HepG2 (cell line): Measurements from ENCODE around the gene RDH13. TPM values are rescaled to one million over a fixed set of nuclear protein-coding genes. Genes with fewer than 3 reads are reported as not detected.

Experiments used
- ATAC-seq: fragments of 200-7000 bp; cut with Tn5 transposase; 3 replicates; pipeline ENCODE4 v1.9.1; 2020; ENCODE audit warnings: mild to moderate bottlenecking, moderate library complexity
- BruUV-seq: library from RNA; stranded (reverse); fragments of 400-500 nt; replicated peaks from 2 replicates; lab custom pipeline; 2021; lab: Mats Ljungman, UMichigan
- CTCF ChIA-PET: fragments of 300-600 bp; formaldehyde crosslinking; extraction: SDS; loops from one replicate; lab custom pipeline; 2021; ENCODE audit warnings: low total read pairs, inconsistent platforms, low intra/inter-chr PET ratio; lab: Yijun Ruan, JAX
- POLR2A ChIA-PET: fragments of 350-600 bp; sonication (Branson Sonifier 250); formaldehyde crosslinking; loops from one replicate; lab custom pipeline; 2020; ENCODE audit warnings: antibody characterized with exemption, inconsistent platforms; lab: Yijun Ruan, JAX
- DNase-seq: peaks from one replicate; pipeline ENCODE4 v3.0.0-alpha.2; 2015; ENCODE audit warnings: low spot score
- FAIRE-seq: peaks from 3 replicates; lab custom pipeline; 2011; peaks lifted over from hg19 to GRCh38; lab: Jason Lieb, UNC
- H2AFZ ChIP-seq: one replicate; pipeline ENCODE4 v1.6.1; 2011; ENCODE audit warnings: low read length, inconsistent platforms
- H3K27ac ChIP-seq: fragments of 300-600 bp; 3 replicates; pipeline ENCODE4 v1.8.0; 2011; ENCODE audit warnings: mixed run types, mild to moderate bottlenecking, mixed read lengths, low read length, inconsistent platforms; ENCODE audit not compliant: insufficient read depth; ENCODE audit errors: extremely low read length
- H3K27me3 ChIP-seq, 2 experiments: fragments of 200-600 bp in 1 of 2; 2 replicates in 1 of 2; 3 replicates in 1 of 2; pipeline versions ENCODE4 v1.6.0 to v1.8.0; 2011; ENCODE audit warnings: low read length in 2 of 2, mild to moderate bottlenecking in 2 of 2, moderate library complexity in 2 of 2, inconsistent platforms in 1 of 2; ENCODE audit not compliant: insufficient read depth in 2 of 2, control insufficient read depth in 1 of 2
- H3K36me3 ChIP-seq, 2 experiments: fragments of 200-600 bp in 1 of 2; replicated peaks in 1 of 2; 2 replicates in 1 of 2; 3 replicates in 1 of 2; pipeline versions ENCODE4 v1.5.1 to v1.8.0; 2011; ENCODE audit warnings: low read length in 2 of 2, inconsistent platforms in 1 of 2; ENCODE audit not compliant: insufficient read depth in 2 of 2, control insufficient read depth in 1 of 2
- H3K4me1 ChIP-seq: 2 replicates; pipeline ENCODE4 v1.5.1; 2012; ENCODE audit warnings: low read length, inconsistent platforms; ENCODE audit not compliant: insufficient read depth
- H3K4me2 ChIP-seq: 2 replicates; pipeline ENCODE4 v1.6.0; 2011; ENCODE audit warnings: low read depth, low read length, inconsistent platforms
- H3K4me3 ChIP-seq, 3 experiments: fragments of 200-600 bp in 1 of 3; sonication (generic), shearing (Covaris generic) in 1 of 3; replicated peaks in 1 of 3; 2 replicates each; pipeline ENCODE4 v1.5.1; 2011 to 2016; ENCODE audit warnings: low read length in 3 of 3, inconsistent platforms in 2 of 3, low read depth in 2 of 3, mild to moderate bottlenecking in 2 of 3, control low read depth in 1 of 3, mixed read lengths in 1 of 3; ENCODE audit not compliant: insufficient read depth in 1 of 3
- H3K79me2 ChIP-seq: one replicate; pipeline ENCODE4 v1.6.1; 2011; ENCODE audit warnings: low read length, inconsistent platforms; ENCODE audit not compliant: insufficient read depth
- H3K9ac ChIP-seq: 2 replicates; pipeline ENCODE4 v1.6.0; 2011; ENCODE audit warnings: mild to moderate bottlenecking, low read depth, low read length, inconsistent platforms; ENCODE audit not compliant: insufficient read depth
- H3K9me3 ChIP-seq: 2 replicates; pipeline ENCODE4 v1.5.1; 2012; ENCODE audit warnings: mild to moderate bottlenecking, low read length
- H4K20me1 ChIP-seq: 2 replicates; pipeline ENCODE4 v1.6.0; 2011; ENCODE audit warnings: inconsistent platforms, mild to moderate bottlenecking, low read length, moderate library complexity; ENCODE audit not compliant: insufficient read depth
- KDM2A ChIP-seq: sonication (generic); formaldehyde crosslinking; IDR thresholded peaks from 2 replicates; pipeline ENCODE4 v1.4.0; 2020; ENCODE audit warnings: low read depth, missing genetic modification reagents, borderline replicate concordance
- TGIF2 ChIP-seq: IDR thresholded peaks from 2 replicates; pipeline ENCODE4 v1.6.1; 2016; ENCODE audit warnings: control low read depth, missing compliant biosample characterization
- TOPORS ChIP-seq: sonication (generic); formaldehyde crosslinking; IDR thresholded peaks from 2 replicates; pipeline ENCODE4 v1.8.0; 2023; ENCODE audit warnings: mild to moderate bottlenecking, missing genetic modification reagents
- ZFP36 ChIP-seq: fragments of 150-350 bp; IDR thresholded peaks from 2 replicates; pipeline ENCODE4 v1.6.1; 2018; ENCODE audit warnings: borderline replicate concordance, low read length, low read depth; ENCODE audit not compliant: partially characterized antibody
- ZMYM3 ChIP-seq: sonication (generic); formaldehyde crosslinking; IDR thresholded peaks from 2 replicates; pipeline ENCODE4 v1.5.1; 2020; ENCODE audit warnings: mild to moderate bottlenecking, missing genetic modification reagents
- ZNF263 ChIP-seq: sonication (generic); formaldehyde crosslinking; IDR thresholded peaks from 2 replicates; pipeline ENCODE4 v1.4.0; 2020; ENCODE audit warnings: missing genetic modification reagents
- ZNF629 ChIP-seq: sonication (generic); formaldehyde crosslinking; conservative IDR thresholded peaks from 2 replicates; pipeline ENCODE4 v1.5.0; 2020; ENCODE audit warnings: missing genetic modification reagents
- WGBS: methylation state at CpG from one replicate; pipeline ENCODE4 v1.1.6; 2017; ENCODE audit warnings: low lambda C conversion rate; 5-methylcytosine and 5-hydroxymethylcytosine counted together
- in situ Hi-C: cut with HindIII; loops from 2 replicates; pipeline ENCODE4 v1.10.0; 2017; ENCODE audit warnings: low pct_unique_long_range_greater_than_20kb; ENCODE audit not compliant: extremely low pct_ligation_motif_present
- intact Hi-C: fragments of 100-400 bp; cut with micrococcal nuclease; formaldehyde crosslinking; loops from one replicate; pipeline ENCODE4 v1.10.0; 2022; ENCODE audit not compliant: unreplicated experiment
- polyA plus RNA-seq, 8 experiments: library from polyadenylated mRNA; depleted of rRNA in 3 of 8; stranded (reverse) in 7 of 8; unstranded in 1 of 8; fragments of >200 nt; fragmentation: Illumina TruSeq in 4 of 8; extraction: Trizol in 4 of 8; gene quantifications; 2 replicates each; pipeline versions ENCODE4 v1.2.1 to v1.2.3, GENCODE V29; 2011 to 2016; ENCODE audit warnings: low read depth in 4 of 8, missing spikeins in 1 of 8, mixed read lengths in 1 of 8; ENCODE audit not compliant: insufficient read depth in 1 of 8
- total RNA-seq, 5 experiments: library from RNA; depleted of rRNA; stranded (reverse); fragments of >200 nt; fragmentation: Illumina TruSeq; extraction: Trizol; gene quantifications; 2 replicates each; pipeline ENCODE4 v1.2.3, GENCODE V29; 2016; ENCODE audit warnings: low read depth in 1 of 5
- TF ChIP-seq, protein P1 (sequence below): sonication (generic); formaldehyde crosslinking; IDR thresholded peaks from 2 replicates; pipeline ENCODE4 v1.4.0; 2020; ENCODE audit warnings: missing genetic modification reagents

Gene RDH13
- total and polyA plus RNA-seq, 2 of the 13 experiments (the other 11 are each of a cell fraction or from before 2014, with no cell fraction given): 13.4 to 21.5 TPM

DNA sequence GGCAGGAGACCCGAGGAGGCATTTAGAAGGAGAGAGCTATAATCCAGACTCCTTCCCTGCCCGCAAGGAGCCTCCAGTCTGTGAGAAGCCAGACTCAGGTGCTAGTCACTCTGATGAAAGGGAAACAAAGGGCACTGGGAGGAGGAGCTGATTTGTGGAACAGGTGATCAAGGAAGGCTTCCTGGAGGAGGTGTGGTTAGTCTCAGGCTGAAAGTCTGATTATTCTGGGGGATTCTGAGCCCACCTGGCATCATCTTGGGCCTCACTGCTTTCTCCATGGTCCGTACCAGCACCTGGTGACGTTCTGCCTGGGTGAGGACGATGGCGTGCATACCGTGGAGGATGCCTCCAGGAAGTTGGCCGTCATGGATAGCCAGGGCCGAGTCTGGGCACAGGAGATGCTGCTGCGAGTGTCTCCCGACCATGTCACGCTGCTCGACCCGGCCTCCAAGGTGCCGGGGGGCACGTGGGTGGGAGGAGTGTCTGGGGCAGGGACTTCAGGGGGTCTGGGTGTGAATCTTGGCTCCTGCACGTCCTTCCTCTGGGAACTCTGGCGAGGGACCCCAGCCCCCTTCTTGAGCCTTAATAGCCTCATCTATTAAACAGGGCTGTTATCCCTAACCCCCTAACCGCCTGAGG lies 16.6 kb upstream of the RDH13 start:
- POLR2A ChIA-PET: interaction anchor here (0.7 to 1.9 kb wide), 3 partner anchors 10 to 17 kb away, joined by 3 to 11 read pairs (median 6); partner anchors contain the start of gene RDH13
- no peak overlapping the region; the same call in 1 of the 2 replicates for H3K9ac ChIP-seq

DNA sequence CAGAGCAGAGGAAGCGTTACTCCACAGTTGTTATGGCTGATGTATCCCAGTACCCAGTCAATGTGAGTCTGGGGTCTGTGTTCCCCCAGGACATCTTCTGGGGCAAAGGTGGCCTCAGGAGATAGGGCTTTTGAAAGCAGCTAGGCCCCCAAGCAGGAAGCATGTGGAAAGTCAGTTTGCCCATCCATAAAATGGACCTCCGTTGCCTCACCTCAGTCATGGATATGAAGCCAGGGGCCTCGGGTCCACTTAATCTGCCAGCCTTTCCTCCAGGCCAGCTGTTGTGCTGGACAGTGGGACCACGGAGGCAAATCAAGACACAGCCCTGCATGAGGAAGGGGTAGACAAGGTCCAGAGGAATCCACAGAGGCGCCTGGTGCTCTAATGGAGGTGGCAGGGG lies 16.0 kb upstream of the RDH13 start:
- BruUV-seq: no TSS peak
- intact Hi-C loops: no loop called here
- Histone ChIP-seq H3K27me3 (peaks cover 1 to 17% of the 10 kb centered on the region in 2 experiments; a peak in 2 of 5 replicates), H3K9me3 (no peaks in the 10 kb centered on the region), H4K20me1 (no peaks in the 10 kb centered on the region), H3K4me3 (no peak overlapping the region), H3K36me3 (no peaks in the 10 kb centered on the region), H3K4me2 (no peak overlapping the region), H2AFZ (no peak overlapping the region), H3K4me1 (peaks cover 33% of the 10 kb centered on the region), H3K27ac (no peak overlapping the region)
- ATAC-seq (no peak), DNase-seq (no peak)
- in situ Hi-C loops: no loop called here
- TF ChIP-seq TOPORS (CRISPR knock-in tag): no peak
- TF ChIP-seq ZNF629: peak; percentile 78
- TF ChIP-seq, all 625 proteins: peak for 1
- FAIRE-seq: no peak
- Histone ChIP-seq H3K9ac (no peak overlapping the region), H3K79me2 (no peaks in the 10 kb centered on the region)
- POLR2A ChIA-PET: interaction anchor here (1.9 kb wide), 1 partner anchor 10 kb away, joined by 11 read pairs; no protein-coding TSS in a partner anchor
- CTCF ChIA-PET: no interaction called here
- WGBS: 72% methylated on average over 2 of the region's 5 CpGs

More for the DNA sequence above, 16.6 kb upstream of the RDH13 start:
- in situ Hi-C loops: no loop called here
- BruUV-seq: no TSS peak
- peaks cover 33% of the 10 kb centered on the region for H3K4me1 ChIP-seq
- FAIRE-seq (no peak), DNase-seq (no peak), ATAC-seq (no peak)
- peaks cover 1 to 17% of the 10 kb centered on the region in 2 experiments; a peak in 2 of 5 replicates for H3K27me3 ChIP-seq
- H3K9me3 ChIP-seq: no peaks in the 10 kb centered on the region
- H3K79me2 ChIP-seq: no peaks in the 10 kb centered on the region
- no peaks in the 10 kb centered on the region for H4K20me1 ChIP-seq
- H3K27ac ChIP-seq: no peak overlapping the region
- no peaks in the 10 kb centered on the region for H3K36me3 ChIP-seq
- CTCF ChIA-PET: no interaction called here
- 85% methylated on average over 11 of the region's 19 CpGs for WGBS
- intact Hi-C loops: no loop called here
- no peak overlapping the region for H2AFZ ChIP-seq
- H3K4me3 ChIP-seq: peak overlapping the region in 1 of 3 experiments; percentile 83; a peak in 1 of 6 replicates
- H3K4me2 ChIP-seq: peak overlapping the region; percentile 100
- TF ChIP-seq TGIF2 (CRISPR knock-in tag) (no peak), KDM2A (CRISPR knock-in tag) (0 out of 2 replicates have a peak, but pooled peaks have one; percentile 1), ZMYM3 (CRISPR knock-in tag) (0 out of 2 replicates have a peak, but pooled peaks have one; percentile 19), ZFP36 (peak; percentile 83), ZNF263 (CRISPR knock-in tag) (no peak)
- TF ChIP-seq, protein P1, sequence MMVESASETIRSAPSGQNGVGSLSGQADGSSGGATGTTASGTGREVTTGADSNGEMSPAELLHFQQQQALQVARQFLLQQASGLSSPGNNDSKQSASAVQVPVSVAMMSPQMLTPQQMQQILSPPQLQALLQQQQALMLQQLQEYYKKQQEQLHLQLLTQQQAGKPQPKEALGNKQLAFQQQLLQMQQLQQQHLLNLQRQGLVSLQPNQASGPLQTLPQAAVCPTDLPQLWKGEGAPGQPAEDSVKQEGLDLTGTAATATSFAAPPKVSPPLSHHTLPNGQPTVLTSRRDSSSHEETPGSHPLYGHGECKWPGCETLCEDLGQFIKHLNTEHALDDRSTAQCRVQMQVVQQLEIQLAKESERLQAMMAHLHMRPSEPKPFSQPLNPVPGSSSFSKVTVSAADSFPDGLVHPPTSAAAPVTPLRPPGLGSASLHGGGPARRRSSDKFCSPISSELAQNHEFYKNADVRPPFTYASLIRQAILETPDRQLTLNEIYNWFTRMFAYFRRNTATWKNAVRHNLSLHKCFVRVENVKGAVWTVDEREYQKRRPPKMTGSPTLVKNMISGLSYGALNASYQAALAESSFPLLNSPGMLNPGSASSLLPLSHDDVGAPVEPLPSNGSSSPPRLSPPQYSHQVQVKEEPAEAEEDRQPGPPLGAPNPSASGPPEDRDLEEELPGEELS (CRISPR knock-in tag): no peak
- TF ChIP-seq, all 625 proteins: peak for 3
